GM21619 (cell line): ENCODE data around the gene HRH4.

ENCODE experiments used
- ATAC-seq: cut with Tn5 transposase; IDR thresholded peaks from one replicate; pipeline ENCODE4 v1.9.1; 2021; ENCODE audit not compliant: unreplicated experiment

The HRH4 gene

DNA sequence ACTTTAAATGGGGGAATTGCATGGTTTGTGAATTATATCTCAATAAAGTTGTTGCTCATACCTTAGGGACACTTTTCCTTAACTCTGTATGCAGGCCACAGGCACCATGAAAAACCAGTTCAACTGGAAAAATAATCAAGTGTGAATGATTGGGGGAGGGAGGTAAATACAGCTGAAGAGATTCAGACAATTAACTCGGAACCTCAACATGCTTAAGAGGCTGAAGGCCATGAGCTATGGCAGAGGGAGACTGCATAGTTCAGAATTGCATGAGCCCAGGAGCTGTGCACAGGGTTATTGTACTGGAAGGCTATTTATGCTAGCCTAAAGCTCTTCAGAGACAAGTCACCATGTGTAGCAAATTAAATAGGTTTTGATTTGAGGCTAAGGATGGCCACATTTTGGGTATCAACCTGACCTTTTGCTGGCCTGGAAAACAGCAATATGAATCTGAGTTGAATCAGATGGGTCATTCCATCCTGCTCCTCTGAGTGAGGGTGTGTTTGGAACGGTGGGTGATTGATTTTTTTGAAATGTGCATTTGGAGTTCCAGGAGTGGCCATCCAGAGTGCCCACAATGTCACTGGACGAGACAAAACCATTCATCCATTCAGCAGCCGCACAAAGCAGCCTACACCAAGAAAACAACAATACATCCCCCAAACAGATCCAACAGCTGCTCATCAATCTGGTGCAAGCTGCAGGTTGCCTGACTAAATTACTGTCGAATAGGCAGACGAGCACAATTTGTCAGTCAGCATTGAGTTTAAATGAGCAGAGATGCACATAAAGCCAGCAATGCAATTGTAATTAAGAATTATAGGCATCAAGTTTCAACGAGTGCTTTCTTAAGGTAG is 42.5 kb downstream of the HRH4 start:
- no peak for ATAC-seq

DNA sequence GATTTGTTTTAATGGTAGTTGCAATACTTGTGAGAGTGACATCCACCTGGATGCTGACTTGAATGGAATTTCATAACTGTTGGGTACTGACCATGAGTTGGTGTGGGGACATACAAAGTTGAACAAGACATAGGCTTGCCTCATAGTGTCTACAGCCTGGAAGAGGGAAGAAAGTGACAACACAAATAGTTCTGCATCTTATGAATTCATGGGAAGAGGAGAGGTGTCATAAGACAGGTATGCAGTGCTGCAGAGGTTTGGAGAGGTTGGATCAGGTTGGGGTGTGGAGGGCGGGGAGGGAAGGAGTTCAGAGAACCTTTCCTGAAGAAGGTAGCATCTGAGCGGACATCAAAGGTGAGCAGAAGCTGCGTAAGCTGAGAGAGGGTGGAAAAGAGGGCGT is 44.0 kb downstream of the HRH4 start:
- ATAC-seq, result no peak

DNA sequence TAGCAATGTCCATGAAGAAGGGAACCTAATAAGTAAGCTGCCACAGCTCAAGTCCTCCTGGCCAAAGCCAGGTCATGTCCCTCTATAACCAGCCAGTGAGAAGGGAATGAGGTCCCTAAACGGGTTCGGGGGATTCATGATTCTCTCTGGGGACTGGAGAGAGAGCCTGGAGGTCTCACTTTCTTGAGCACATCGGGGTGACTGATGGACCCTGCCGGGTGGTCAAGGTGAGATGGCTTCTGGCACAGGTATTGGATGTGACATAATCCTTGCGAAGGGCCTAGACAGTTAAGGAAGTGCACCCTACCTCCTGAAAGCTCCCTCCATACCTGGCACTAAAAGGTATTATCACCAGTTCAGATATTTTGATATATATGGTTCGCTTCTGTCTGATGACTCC is 45.7 kb downstream of the HRH4 start:
- no peak for ATAC-seq

DNA sequence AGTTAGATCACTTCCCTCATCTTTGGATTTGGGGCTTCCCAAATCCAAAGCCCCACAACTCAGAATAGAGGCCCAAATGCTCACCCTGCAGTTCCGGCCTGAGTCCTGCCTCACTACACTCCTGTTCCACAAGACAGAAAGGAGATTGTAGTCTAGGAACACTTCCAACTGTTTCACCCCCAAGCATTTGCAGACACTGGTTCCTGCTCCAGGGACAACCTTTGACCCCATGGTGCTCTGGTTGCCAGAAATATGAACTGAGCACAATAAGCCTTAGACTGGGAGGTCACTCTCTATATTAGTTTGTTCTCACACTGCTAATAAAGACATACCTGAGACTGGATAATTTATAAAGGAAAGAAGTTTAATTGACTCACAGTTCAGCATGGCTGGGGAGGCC is 49.0 kb downstream of the HRH4 start:
- ATAC-seq, result no peak

DNA sequence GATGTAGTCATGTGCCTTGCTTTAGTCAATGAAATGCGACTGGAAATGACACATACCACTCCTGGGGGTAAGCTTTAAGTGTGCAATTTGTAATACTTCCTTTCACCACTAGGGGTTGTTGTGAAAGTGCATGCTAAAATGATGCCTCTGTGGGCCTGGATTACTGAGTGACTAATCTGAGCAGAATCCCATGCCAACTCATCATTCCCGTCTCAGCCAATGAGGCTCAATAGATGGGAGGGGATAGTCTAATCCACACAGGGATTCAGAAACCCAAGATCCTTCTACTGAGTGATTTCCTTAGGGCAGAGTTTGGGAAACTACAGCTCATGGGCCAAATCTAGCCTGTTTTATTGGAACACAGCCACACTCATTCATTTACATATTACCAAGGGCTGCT is 54.0 kb downstream of the HRH4 start:
- peak; percentile 76 for ATAC-seq

DNA sequence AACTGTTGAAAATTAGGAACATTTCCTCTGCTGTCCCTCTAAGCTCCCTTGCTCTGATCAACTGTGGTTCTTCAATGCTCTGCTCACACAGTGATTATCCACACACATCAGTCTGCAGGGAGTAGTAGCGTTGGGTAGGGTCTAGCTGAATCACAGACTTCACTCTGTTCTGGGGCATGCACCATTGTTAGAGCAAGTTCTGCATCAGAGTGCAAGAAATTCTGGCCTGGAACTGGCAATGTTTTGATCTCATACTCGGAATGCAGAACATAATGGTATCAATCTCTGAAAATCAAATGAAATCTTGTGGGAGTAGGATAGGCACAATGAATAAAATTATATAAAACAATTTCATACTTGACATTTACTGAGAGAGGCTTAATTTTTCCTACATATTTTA is 55.3 kb downstream of the HRH4 start:
- no peak for ATAC-seq

DNA sequence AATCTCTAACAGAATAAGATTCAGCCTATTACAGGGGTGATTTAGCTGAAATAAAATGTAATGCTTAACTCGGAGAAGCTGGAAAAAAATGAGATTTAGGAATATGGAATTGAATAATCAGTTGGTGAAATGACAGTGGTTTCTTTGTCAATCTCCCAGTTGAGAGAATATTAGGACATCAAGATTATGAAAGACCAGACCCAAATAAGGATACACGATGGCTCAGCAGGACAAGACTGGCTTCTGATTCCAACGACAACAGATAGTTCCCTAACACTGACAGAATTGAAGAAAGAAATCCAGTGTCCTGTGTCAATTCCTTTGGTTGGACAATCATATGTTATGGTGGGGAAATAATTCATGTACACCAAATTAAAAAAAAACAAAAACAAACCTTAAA is 55.8 kb downstream of the HRH4 start:
- no peak for ATAC-seq

DNA sequence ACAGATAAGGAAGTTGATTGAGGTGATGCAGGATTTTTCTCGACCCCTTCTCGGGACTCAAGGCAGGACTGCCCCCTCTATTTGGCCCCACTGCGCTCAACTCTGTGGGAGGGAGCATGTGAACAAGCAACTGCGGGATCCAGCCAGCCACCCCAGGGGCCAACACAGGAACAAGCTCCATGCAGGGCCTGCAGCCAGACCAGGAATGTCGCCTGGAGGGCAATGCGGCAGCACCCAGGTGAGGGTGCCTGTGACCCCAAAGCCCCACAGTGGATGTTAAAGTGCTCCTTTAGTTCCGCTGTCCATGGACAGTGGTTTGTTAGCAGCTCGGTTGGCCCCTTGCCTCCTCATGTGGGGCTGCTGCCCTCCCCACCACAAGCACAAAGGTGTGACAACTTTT is 57.1 kb downstream of the HRH4 start:
- no peak for ATAC-seq

DNA sequence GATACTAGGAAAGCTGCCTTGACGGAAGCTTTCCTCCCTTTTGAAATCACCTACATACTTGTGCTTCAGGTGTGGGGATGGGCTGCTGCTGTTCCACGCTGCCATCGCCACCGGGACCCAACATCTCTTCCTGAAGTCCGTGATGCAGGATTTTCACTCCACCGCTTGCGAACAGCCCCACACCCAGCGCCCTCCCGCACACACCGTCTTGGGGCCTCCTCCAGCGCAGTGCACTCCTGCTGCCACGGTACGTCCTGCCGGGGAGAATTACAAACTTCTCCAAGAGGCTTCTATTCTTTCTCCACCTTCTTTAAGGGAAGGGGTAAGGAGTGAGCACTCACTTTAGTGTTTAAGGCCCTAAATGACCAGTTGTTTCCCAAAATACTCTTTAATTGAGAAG is 58.2 kb downstream of the HRH4 start:
- ATAC-seq, result no peak
